NB4 (cell line): ENCODE data around the gene HECTD3.
"Not testable (repeated sequence)": the region's sequence is repeated elsewhere in the genome, so short reads cannot be mapped to it uniquely, and the experiment has no call there.

Source experiments
- MAX ChIP-seq: IDR thresholded peaks from 2 replicates; pipeline ENCODE4 v1.6.1; 2011; ENCODE audit warnings: low read depth, low read length
- MYC ChIP-seq: IDR thresholded peaks from 2 replicates; pipeline ENCODE4 v1.6.1; 2011; ENCODE audit warnings: low read depth, low read length
- POLR2A ChIP-seq: IDR thresholded peaks from 2 replicates; pipeline ENCODE4 v1.6.1; 2011; ENCODE audit warnings: mild to moderate bottlenecking; ENCODE audit not compliant: insufficient read length; ENCODE audit errors: extremely low read depth
- TF ChIP-seq, protein P1 (sequence below): IDR thresholded peaks from one replicate; pipeline ENCODE4 v1.5.1; 2012; ENCODE audit warnings: low read depth, low read length

DNA sequence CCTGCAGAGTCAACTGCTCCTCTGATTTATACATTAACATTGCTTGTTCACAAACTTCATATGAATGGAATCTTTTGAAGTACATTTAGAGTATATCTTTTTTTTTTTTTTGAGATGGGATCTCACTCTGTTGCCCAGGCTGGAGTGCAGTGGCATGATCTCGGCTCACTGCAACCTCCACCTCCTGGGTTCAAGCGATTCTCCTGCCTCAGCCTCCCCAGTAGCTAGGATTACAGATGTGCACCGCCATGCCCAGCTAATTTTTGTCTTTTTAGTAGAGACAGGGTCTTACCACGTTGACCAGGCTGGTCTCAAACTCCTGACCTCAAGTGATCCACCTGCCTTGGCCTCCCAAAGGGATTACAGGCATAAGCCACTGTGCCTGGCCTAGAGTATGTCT is 33.8 kb downstream of the HECTD3 start:
- TF ChIP-seq, protein P1, sequence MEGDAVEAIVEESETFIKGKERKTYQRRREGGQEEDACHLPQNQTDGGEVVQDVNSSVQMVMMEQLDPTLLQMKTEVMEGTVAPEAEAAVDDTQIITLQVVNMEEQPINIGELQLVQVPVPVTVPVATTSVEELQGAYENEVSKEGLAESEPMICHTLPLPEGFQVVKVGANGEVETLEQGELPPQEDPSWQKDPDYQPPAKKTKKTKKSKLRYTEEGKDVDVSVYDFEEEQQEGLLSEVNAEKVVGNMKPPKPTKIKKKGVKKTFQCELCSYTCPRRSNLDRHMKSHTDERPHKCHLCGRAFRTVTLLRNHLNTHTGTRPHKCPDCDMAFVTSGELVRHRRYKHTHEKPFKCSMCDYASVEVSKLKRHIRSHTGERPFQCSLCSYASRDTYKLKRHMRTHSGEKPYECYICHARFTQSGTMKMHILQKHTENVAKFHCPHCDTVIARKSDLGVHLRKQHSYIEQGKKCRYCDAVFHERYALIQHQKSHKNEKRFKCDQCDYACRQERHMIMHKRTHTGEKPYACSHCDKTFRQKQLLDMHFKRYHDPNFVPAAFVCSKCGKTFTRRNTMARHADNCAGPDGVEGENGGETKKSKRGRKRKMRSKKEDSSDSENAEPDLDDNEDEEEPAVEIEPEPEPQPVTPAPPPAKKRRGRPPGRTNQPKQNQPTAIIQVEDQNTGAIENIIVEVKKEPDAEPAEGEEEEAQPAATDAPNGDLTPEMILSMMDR, result not testable (repeated sequence)
- not testable (repeated sequence) for TF ChIP-seq POLR2A, MAX, MYC
